Breast epithelium (tissue), 4 donors: ENCODE results near the gene ARHGEF26. TPM values are rescaled to one million over a fixed set of nuclear protein-coding genes. Genes with fewer than 3 reads are reported as not detected.

ENCODE experiments used
- DNase-seq, 2 donors: peaks; one replicate each; pipeline ENCODE4 v3.0.0-alpha.2; 2019; ENCODE audit warnings: low spot score in 2 of 2
- H3K27ac ChIP-seq, 2 donors: fragments of 200-600 bp; sonication (generic) in 1 of 2; one replicate each; pipeline ENCODE4 v1.5.1; 2016 to 2019; ENCODE audit warnings: mild to moderate bottlenecking in 1 of 2
- H3K27me3 ChIP-seq, 2 donors: fragments of 200-600 bp; sonication (generic) in 1 of 2; one replicate each; pipeline versions ENCODE4 v1.5.1 to v1.6.0; 2017 to 2019; ENCODE audit warnings: control low read depth in 1 of 2, mild to moderate bottlenecking in 1 of 2
- H3K36me3 ChIP-seq: fragments of 200-600 bp; one replicate; pipeline ENCODE4 v1.5.1; 2019
- H3K4me1 ChIP-seq, 2 donors: fragments of 200-600 bp; sonication (generic); one replicate each; pipeline ENCODE4 v1.5.1; 2016 to 2019; ENCODE audit warnings: control low read depth in 1 of 2
- H3K4me3 ChIP-seq, 3 donors: fragments of 200-600 bp; sonication (generic); 1 replicate in 2 of 3; 2 replicates in 1 of 3; pipeline ENCODE4 v1.5.1; 2016 to 2019; ENCODE audit warnings: mild to moderate bottlenecking in 3 of 3, moderate library complexity in 2 of 3
- H3K9me3 ChIP-seq, 2 donors: fragments of 200-600 bp; sonication (generic) in 1 of 2; one replicate each; pipeline ENCODE4 v1.5.1; 2016 to 2019; ENCODE audit warnings: control low read depth in 1 of 2
- CTCF ChIP-seq, 3 donors: fragments of 450-650 bp; IDR thresholded peaks; one replicate each; pipeline ENCODE4 v1.5.1; 2016 to 2017; ENCODE audit warnings: antibody characterized with exemption in 3 of 3, mild to moderate bottlenecking in 3 of 3, moderate library complexity in 3 of 3
- POLR2A ChIP-seq: fragments of 450-650 bp; IDR thresholded peaks from one replicate; pipeline ENCODE4 v1.6.1; 2016; ENCODE audit warnings: antibody characterized with exemption, mild to moderate bottlenecking, moderate library complexity
- POLR2AphosphoS5 ChIP-seq, 3 donors: sonication (generic); formaldehyde crosslinking; IDR thresholded peaks; one replicate each; pipeline ENCODE4 v1.6.1; 2017; ENCODE audit warnings: antibody characterized with exemption in 3 of 3
- intact Hi-C: fragments of 100-400 bp; cut with DNase I; formaldehyde crosslinking; loops from one replicate; pipeline ENCODE4 v1.15.1; 2023; ENCODE audit warnings: low total_unique reads
- total RNA-seq, 3 donors: library from RNA; depleted of rRNA; stranded (reverse); fragments of >200 nt; gene quantifications; one replicate each; pipeline ENCODE4 v1.1.0, GENCODE V29; 2016

ARHGEF26 gene
- total RNA-seq, 3 donors from 2014 or later, result 16.7 to 20.2 (median 19.8) TPM

GRCh38 chr3:154095832-154096421 is 25.3 kb upstream of the ARHGEF26 start:
- no peak for DNase-seq
- Histone ChIP-seq H3K36me3 (no peaks in the 10 kb centered on the region), H3K4me3 (no peak overlapping the region), H3K27ac (no peak overlapping the region), H3K9me3 (no peaks in the 10 kb centered on the region), H3K27me3 (no peaks in the 10 kb centered on the region), H3K4me1 (no peaks in the 10 kb centered on the region)
- TF ChIP-seq CTCF (IDR thresholded peaks at IDR 0.05) (peak in 1 of 3 donors; percentile 32), POLR2A (no peak), POLR2AphosphoS5 (IDR thresholded peaks at IDR 0.05) (no peak)
- intact Hi-C loops, result no loop called here

DNA sequence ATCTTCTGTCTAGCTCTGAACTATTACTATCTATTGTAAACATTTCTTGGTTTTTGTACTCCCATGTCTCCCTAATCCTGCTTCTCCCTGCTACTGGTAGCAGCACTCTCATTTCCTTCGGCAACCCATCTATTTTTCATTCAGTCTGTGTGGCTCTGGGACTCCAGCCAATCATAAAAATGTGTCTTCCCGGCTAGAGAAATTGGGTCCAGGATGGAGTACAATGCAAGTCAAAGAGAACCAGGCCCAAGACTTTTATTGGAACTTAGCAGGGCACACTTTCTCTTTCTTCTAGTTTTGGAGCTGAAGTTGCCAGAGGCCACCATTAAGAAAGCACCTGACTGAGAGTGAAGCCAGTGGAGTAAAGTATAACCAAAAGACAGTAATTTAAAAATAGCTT is 22.8 kb upstream of the ARHGEF26 start:
- TF ChIP-seq POLR2A (no peak), CTCF (IDR thresholded peaks at IDR 0.05) (no peak), POLR2AphosphoS5 (IDR thresholded peaks at IDR 0.05) (no peak)
- H3K4me3 ChIP-seq, result no peak overlapping the region
- H3K36me3 ChIP-seq, result no peaks in the 10 kb centered on the region
- intact Hi-C loops, result loop anchor here (2.0 kb wide), 1 partner anchor 14 kb away; no protein-coding TSS in a partner anchor
- H3K27me3 ChIP-seq, result no peaks in the 10 kb centered on the region
- H3K9me3 ChIP-seq, result no peaks in the 10 kb centered on the region
- no peak overlapping the region for H3K27ac ChIP-seq
- no peaks in the 10 kb centered on the region for H3K4me1 ChIP-seq
- DNase-seq, result no peak

DNA sequence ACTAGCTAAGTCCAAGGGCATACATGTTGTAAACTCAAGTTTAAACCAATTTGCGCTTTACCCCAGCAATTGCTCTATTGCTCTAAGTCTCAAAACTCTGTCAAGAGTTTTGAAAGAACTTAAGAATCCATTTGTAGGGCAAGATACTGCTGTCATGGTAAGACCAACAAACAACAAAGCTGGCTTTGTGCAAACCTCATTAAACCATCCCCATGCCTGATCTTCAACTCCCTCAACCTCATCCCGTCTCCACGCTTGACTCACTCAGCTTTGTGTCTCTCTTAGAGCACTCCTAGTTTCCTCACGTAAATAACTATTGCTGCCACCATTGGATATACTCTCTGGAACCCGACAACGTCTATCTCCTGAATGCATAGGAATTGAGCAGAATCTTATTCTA is 20.6 kb upstream of the ARHGEF26 start:
- no peak for TF ChIP-seq POLR2AphosphoS5 (IDR thresholded peaks at IDR 0.05)
- no peak for TF ChIP-seq POLR2A
- no peak for TF ChIP-seq CTCF (IDR thresholded peaks at IDR 0.05)
- Histone ChIP-seq H3K4me1 (no peaks in the 10 kb centered on the region), H3K4me3 (no peak overlapping the region), H3K27me3 (no peaks in the 10 kb centered on the region), H3K27ac (no peak overlapping the region), H3K9me3 (no peaks in the 10 kb centered on the region), H3K36me3 (no peaks in the 10 kb centered on the region)
- intact Hi-C loops, result no loop called here
- DNase-seq, result no peak

- Histone ChIP-seq H3K27ac (no peak overlapping the region), H3K4me3 (no peak overlapping the region), H3K27me3 (no peaks in the 10 kb centered on the region), H3K36me3 (no peaks in the 10 kb centered on the region), H3K4me1 (no peaks in the 10 kb centered on the region), H3K9me3 (no peaks in the 10 kb centered on the region)
- DNase-seq, result no peak
- intact Hi-C loops, result no loop called here
- TF ChIP-seq POLR2AphosphoS5 (IDR thresholded peaks at IDR 0.05) (no peak), CTCF (IDR thresholded peaks at IDR 0.05) (no peak), POLR2A (no peak)
Measured at GRCh38 chr3:154101250-154101649, 19.9 kb upstream of the ARHGEF26 start.

DNA sequence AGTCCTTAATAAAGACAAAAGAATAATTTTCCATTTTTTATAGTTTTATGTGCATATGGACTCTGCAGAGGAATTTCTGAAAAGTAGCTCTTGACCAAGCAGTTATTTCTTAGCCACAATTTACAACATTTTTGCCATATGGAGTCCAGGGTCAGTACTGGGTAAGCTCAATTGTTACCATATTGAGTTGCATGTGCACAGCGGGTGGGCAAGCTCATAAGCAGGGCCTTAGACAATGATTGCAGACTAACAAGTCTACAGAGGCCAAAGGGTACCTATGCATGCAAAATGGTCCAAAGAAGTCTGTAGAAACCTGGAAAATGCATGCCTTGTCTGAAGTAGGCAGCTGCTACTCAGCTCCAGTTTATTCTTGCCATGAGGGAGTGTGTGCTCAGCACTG is 19.0 kb upstream of the ARHGEF26 start:
- Histone ChIP-seq H3K27me3 (no peaks in the 10 kb centered on the region), H3K27ac (no peak overlapping the region), H3K4me3 (no peak overlapping the region), H3K9me3 (no peaks in the 10 kb centered on the region), H3K4me1 (no peaks in the 10 kb centered on the region), H3K36me3 (no peaks in the 10 kb centered on the region)
- intact Hi-C loops, result no loop called here
- TF ChIP-seq CTCF (IDR thresholded peaks at IDR 0.05), result no peak
- no peak for TF ChIP-seq POLR2AphosphoS5 (IDR thresholded peaks at IDR 0.05)
- TF ChIP-seq POLR2A, result no peak
- DNase-seq, result no peak
